K562 (cell line): ENCODE results near the gene LGI4. TPM values are rescaled to one million over a fixed set of nuclear protein-coding genes. Genes with fewer than 3 reads are reported as not detected.

ENCODE experiments used
- ARID4B ChIP-seq: sonication (generic); formaldehyde crosslinking; IDR thresholded peaks from 2 replicates; pipeline ENCODE4 v1.8.0; 2022; ENCODE audit warnings: mild to moderate bottlenecking, missing genetic modification reagents
- ATF7 ChIP-seq: fragments of 450-650 bp; IDR thresholded peaks from 2 replicates; pipeline ENCODE4 v1.7.1; 2014; ENCODE audit warnings: mild to moderate bottlenecking, moderate library complexity
- CBFB ChIP-seq: sonication (generic); formaldehyde crosslinking; IDR thresholded peaks from 2 replicates; pipeline ENCODE4 v1.4.0; 2020; ENCODE audit warnings: mild to moderate bottlenecking, missing genetic modification reagents
- DDX20 ChIP-seq: fragments of 450-650 bp; IDR thresholded peaks from 2 replicates; pipeline ENCODE4 v1.6.1; 2016; ENCODE audit warnings: missing genetic modification characterization, low read depth, mild to moderate bottlenecking, missing compliant biosample characterization, moderate library complexity
- HSF4 ChIP-seq: fragments of 250-450 bp; sonication (Bioruptor Pico); IDR thresholded peaks from 2 replicates; pipeline ENCODE4 v2.1.2; 2022; ENCODE audit warnings: mild to moderate bottlenecking, moderate library complexity, borderline replicate concordance
- JUN ChIP-seq, 2 experiments: sonication (generic) in 1 of 2; formaldehyde crosslinking in 1 of 2; IDR thresholded peaks; 2 replicates each; pipeline versions ENCODE4 v1.6.1 to v1.8.0; 2012 to 2022; ENCODE audit warnings: borderline replicate concordance in 2 of 2, mild to moderate bottlenecking in 2 of 2, improper control_type of control experiment in 1 of 2, low read depth in 1 of 2, low read length in 1 of 2, missing genetic modification reagents in 1 of 2
- NCOA4 ChIP-seq: fragments of 450-650 bp; IDR thresholded peaks from 2 replicates; pipeline ENCODE4 v1.6.1; 2018; ENCODE audit warnings: mild to moderate bottlenecking; ENCODE audit not compliant: partially characterized antibody
- NRF1 ChIP-seq, 2 experiments: fragments of 450-650 bp; IDR thresholded peaks in 1 of 2; conservative IDR thresholded peaks in 1 of 2; 2 replicates each; pipeline ENCODE4 v1.6.1; 2014; ENCODE audit warnings: mild to moderate bottlenecking in 2 of 2
- RFX1 ChIP-seq: fragments of 450-650 bp; IDR thresholded peaks from 2 replicates; pipeline ENCODE4 v1.6.1; 2016; ENCODE audit warnings: mild to moderate bottlenecking, moderate library complexity
- STAG1 ChIP-seq: sonication (generic); formaldehyde crosslinking; IDR thresholded peaks from 2 replicates; pipeline ENCODE4 v1.5.0; 2020; ENCODE audit warnings: missing genetic modification reagents, borderline replicate concordance
- ZBTB12 ChIP-seq: fragments of 250-450 bp; sonication (Bioruptor Pico); IDR thresholded peaks from 2 replicates; pipeline ENCODE4 v1.4.0; 2020
- ZNF175 ChIP-seq: fragments of 200-800 bp; sonication (Bioruptor generic); IDR thresholded peaks from 2 replicates; pipeline ENCODE4 v1.6.1; 2016; ENCODE audit warnings: low read depth, mild to moderate bottlenecking, missing genetic modification characterization, missing compliant biosample characterization
- polyA plus RNA-seq, 8 experiments: library from polyadenylated mRNA; depleted of rRNA in 4 of 8; stranded (reverse) in 5 of 8; unstranded in 3 of 8; fragments of >200 nt; fragmentation: Nextera tagmentation in 2 of 8; fragmentation: Illumina TruSeq in 1 of 8; extraction: Ambion mirVana in 2 of 8; extraction: Trizol in 1 of 8; gene quantifications; 2 replicates each; pipeline versions ENCODE4 v1.2.1 to v1.2.3, GENCODE V29; 2011 to 2014; ENCODE audit warnings: inconsistent platforms in 1 of 8, missing spikeins in 1 of 8
- total RNA-seq, 7 experiments: library from RNA; depleted of rRNA in 6 of 7; stranded (reverse); fragments of >200 nt in 6 of 7; fragmentation: Illumina TruSeq in 2 of 7; extraction: Trizol in 2 of 7; gene quantifications; 2 replicates each; pipeline versions ENCODE4 v1.2.1 to v1.2.3, GENCODE V29; 2011 to 2021; ENCODE audit warnings: low replicate concordance in 1 of 7

LGI4 gene
- total and polyA plus RNA-seq, 9 of the 15 experiments (the other 6 are each of a cell fraction or from before 2014, with no cell fraction given): 0.14 to 0.30 (median 0.24) TPM; not detected in 4

- TF ChIP-seq ARID4B (CRISPR knock-in tag) (no peak), HSF4 (CRISPR knock-in tag) (no peak), ZBTB12 (CRISPR knock-in tag) (no peak), DDX20 (tag) (no peak), STAG1 (CRISPR knock-in tag) (peak; percentile 72; the same call in 1 of the 2 replicates), NCOA4 (no peak), ATF7 (peak; percentile 34; the same call in 1 of the 2 replicates), RFX1 (no peak), ZNF175 (no peak), CBFB (no peak), JUN (IDR thresholded peaks at IDR 0.05; ENCODE audit: borderline replicate concordance, low read depth, low read length) (no peak), JUN (CRISPR knock-in tag; IDR thresholded peaks at IDR 0.05; ENCODE audit: borderline replicate concordance) (no peak), NRF1 (conservative IDR thresholded peaks at IDR 0.05 in 1 of 2, IDR thresholded peaks at IDR 0.05 in 1 of 2) (no peak)
Measured at GRCh38 chr19:35135389-35135909, 590 bp upstream of the LGI4 start (continued).
